ENCODE measurements around the gene CCL14.

GRCh38 chr17:36002631-36003030 is 16.1 kb upstream of the CCL14 start:
- TF ChIP-seq, protein P1, sequence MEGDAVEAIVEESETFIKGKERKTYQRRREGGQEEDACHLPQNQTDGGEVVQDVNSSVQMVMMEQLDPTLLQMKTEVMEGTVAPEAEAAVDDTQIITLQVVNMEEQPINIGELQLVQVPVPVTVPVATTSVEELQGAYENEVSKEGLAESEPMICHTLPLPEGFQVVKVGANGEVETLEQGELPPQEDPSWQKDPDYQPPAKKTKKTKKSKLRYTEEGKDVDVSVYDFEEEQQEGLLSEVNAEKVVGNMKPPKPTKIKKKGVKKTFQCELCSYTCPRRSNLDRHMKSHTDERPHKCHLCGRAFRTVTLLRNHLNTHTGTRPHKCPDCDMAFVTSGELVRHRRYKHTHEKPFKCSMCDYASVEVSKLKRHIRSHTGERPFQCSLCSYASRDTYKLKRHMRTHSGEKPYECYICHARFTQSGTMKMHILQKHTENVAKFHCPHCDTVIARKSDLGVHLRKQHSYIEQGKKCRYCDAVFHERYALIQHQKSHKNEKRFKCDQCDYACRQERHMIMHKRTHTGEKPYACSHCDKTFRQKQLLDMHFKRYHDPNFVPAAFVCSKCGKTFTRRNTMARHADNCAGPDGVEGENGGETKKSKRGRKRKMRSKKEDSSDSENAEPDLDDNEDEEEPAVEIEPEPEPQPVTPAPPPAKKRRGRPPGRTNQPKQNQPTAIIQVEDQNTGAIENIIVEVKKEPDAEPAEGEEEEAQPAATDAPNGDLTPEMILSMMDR (IDR thresholded peaks at IDR 0.05) = no peak
- TF ChIP-seq POLR2A (IDR thresholded peaks at IDR 0.05) (no peak), POLR2AphosphoS5 (IDR thresholded peaks at IDR 0.05) (no peak)
